ENCODE results near the gene NKX2-3.

The NKX2-3 gene

GRCh38 chr10:99571816-99572215, 39.1 kb downstream of the NKX2-3 start:
- no peak overlapping the region for H3K4me3 ChIP-seq (ENCODE audit: low read depth, low read length)
- no peak for TF ChIP-seq CTCF (IDR thresholded peaks at IDR 0.05; ENCODE audit: low read depth, low read length)

DNA sequence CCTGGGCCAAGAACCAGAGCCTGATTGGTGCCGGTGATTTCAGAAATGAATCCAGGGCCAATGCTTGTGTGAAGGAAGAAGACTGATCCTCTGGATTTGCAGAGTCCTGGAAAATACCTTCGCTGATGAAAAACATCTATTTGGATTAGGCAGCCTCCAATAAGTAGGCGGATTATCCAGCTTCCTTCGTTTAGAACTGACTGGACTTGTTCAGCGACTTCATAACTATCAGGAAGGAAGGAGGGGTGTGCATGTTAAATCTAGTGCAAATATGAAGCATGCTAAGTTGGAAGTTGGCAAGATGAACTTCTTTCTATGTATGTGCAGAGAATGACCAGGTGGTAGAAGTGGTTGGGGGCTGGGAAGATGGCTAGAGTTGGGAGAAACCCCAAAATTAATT, 41.0 kb downstream of the NKX2-3 start:
- TF ChIP-seq CTCF (IDR thresholded peaks at IDR 0.05; ENCODE audit: low read depth, low read length), result no peak
- no peak overlapping the region for H3K4me3 ChIP-seq (ENCODE audit: low read depth, low read length)

DNA sequence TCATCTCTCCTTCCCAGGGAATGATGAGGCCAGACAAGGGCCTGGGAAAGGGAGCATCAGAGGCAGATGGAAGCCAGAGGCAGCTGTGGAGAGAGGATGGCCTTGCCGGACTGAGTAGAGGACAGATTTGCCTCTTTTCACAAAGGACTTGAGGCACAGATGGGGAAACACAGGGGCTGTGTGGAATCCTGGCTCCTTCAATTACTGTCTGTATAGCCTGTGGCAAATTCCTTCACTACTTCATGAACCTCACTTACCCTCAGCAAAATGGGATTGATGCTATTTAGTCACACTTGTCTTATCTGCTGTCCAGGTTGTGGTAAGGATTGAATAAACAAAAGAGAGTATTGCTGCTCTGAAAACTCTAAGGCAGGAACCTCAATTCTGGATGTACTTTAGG, 47.2 kb downstream of the NKX2-3 start:
- no peak for TF ChIP-seq CTCF (IDR thresholded peaks at IDR 0.05; ENCODE audit: low read depth, low read length)
- H3K4me3 ChIP-seq (ENCODE audit: low read depth, low read length), result no peak overlapping the region

DNA sequence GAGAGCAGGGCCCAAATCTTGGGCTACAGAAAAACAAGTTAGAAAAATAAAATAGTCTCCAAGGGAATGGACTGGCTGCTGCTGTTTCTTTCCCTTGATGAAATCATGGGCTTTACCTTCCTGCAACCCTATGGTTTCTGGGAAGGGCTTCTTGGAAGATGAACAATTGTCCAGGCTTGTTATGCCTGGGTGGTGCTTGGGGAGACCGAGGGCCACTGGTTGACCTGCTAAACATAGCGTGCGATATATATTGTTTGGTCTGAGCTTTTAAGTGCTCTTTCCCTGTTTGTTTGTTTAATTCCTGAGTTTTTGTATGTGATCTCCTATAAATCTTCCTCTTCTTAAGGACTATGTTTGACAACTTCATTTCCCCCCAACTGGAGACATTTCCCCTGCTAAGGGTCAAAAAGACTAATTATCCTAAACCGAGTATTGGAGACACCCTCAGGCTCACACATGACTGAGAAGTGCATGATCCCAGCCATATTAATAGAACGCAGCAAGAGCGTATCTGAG, 49.6 kb downstream of the NKX2-3 start:
- no peak for TF ChIP-seq CTCF (IDR thresholded peaks at IDR 0.05; ENCODE audit: low read depth, low read length)
- H3K4me3 ChIP-seq (ENCODE audit: low read depth, low read length), result no peak overlapping the region

GRCh38 chr10:99583687-99584086, 50.9 kb downstream of the NKX2-3 start:
- H3K4me3 ChIP-seq (ENCODE audit: low read depth, low read length), result no peak overlapping the region
- TF ChIP-seq CTCF (IDR thresholded peaks at IDR 0.05; ENCODE audit: low read depth, low read length), result no peak

All from WI38 (cell line).